Liver (tissue), 9 donors: ENCODE results near the gene RTN1. TPM values are rescaled to one million over a fixed set of nuclear protein-coding genes. Genes with fewer than 3 reads are reported as not detected.

ENCODE experiments used
- DNase-seq: peaks from one replicate; pipeline ENCODE4 v3.0.0-alpha.2; 2017; ENCODE audit warnings: low spot score
- H3K27ac ChIP-seq, 2 donors: one replicate each; pipeline ENCODE4 v1.7.0; 2013; ENCODE audit warnings: inconsistent platforms in 2 of 2, low read length in 2 of 2, control low read depth in 1 of 2, low read depth in 1 of 2, mild to moderate bottlenecking in 1 of 2
- H3K27me3 ChIP-seq, 4 donors: one replicate each; pipeline versions ENCODE4 v1.6.1 to v1.7.0; 2013; ENCODE audit warnings: low read length in 3 of 4, inconsistent platforms in 1 of 4, mild to moderate bottlenecking in 1 of 4, moderate library complexity in 1 of 4; ENCODE audit not compliant: control insufficient read depth in 4 of 4, insufficient read depth in 4 of 4
- H3K36me3 ChIP-seq, 4 donors: one replicate each; pipeline versions ENCODE4 v1.6.1 to v1.7.0; 2013; ENCODE audit warnings: low read length in 3 of 4, mild to moderate bottlenecking in 3 of 4, low read depth in 1 of 4, moderate library complexity in 1 of 4; ENCODE audit not compliant: control insufficient read depth in 4 of 4, insufficient read depth in 3 of 4
- H3K4me1 ChIP-seq, 4 donors: one replicate each; pipeline versions ENCODE4 v1.6.1 to v1.7.0; 2013; ENCODE audit warnings: low read length in 3 of 4, mild to moderate bottlenecking in 3 of 4, moderate library complexity in 1 of 4; ENCODE audit not compliant: control insufficient read depth in 4 of 4, insufficient read depth in 4 of 4
- H3K4me3 ChIP-seq, 3 donors: one replicate each; pipeline versions ENCODE4 v1.6.1 to v1.7.0; 2013; ENCODE audit warnings: low read length in 3 of 3, control low read depth in 1 of 3, low read depth in 1 of 3, mild to moderate bottlenecking in 1 of 3
- H3K9ac ChIP-seq, 2 donors: one replicate each; pipeline ENCODE4 v1.7.0; 2013; ENCODE audit warnings: low read length in 2 of 2, mild to moderate bottlenecking in 2 of 2, moderate library complexity in 2 of 2, control low read depth in 1 of 2, low read depth in 1 of 2
- H3K9me3 ChIP-seq, 4 donors: one replicate each; pipeline versions ENCODE4 v1.6.1 to v1.7.0; 2013; ENCODE audit warnings: low read length in 3 of 4; ENCODE audit not compliant: control insufficient read depth in 4 of 4
- EGR1 ChIP-seq, 2 donors: IDR thresholded peaks; 2 replicates each; pipeline ENCODE4 v1.6.1; 2016 to 2018; ENCODE audit warnings: antibody characterized with exemption in 2 of 2, low read depth in 2 of 2
- FOXA1 ChIP-seq: IDR thresholded peaks from 2 replicates; pipeline ENCODE4 v1.6.1; 2016; ENCODE audit warnings: antibody characterized with exemption
- FOXA2 ChIP-seq: IDR thresholded peaks from 2 replicates; pipeline ENCODE4 v1.6.1; 2016; ENCODE audit warnings: antibody characterized with exemption
- GABPA ChIP-seq, 2 donors: IDR thresholded peaks in 1 of 2; conservative IDR thresholded peaks in 1 of 2; 2 replicates each; pipeline ENCODE4 v1.6.1; 2016; ENCODE audit warnings: antibody characterized with exemption in 2 of 2, mild to moderate bottlenecking in 1 of 2, moderate library complexity in 1 of 2
- HNF4A ChIP-seq, 2 donors: conservative IDR thresholded peaks; 2 replicates each; pipeline ENCODE4 v1.6.1; 2016; ENCODE audit warnings: antibody characterized with exemption in 2 of 2, mild to moderate bottlenecking in 2 of 2
- HNF4G ChIP-seq: IDR thresholded peaks from 2 replicates; pipeline ENCODE4 v1.6.1; 2016; ENCODE audit warnings: antibody characterized with exemption
- JUND ChIP-seq, 2 donors: IDR thresholded peaks; 2 replicates each; pipeline ENCODE4 v1.6.1; 2016; ENCODE audit warnings: antibody characterized with exemption in 2 of 2
- NR2F2 ChIP-seq: IDR thresholded peaks from 2 replicates; pipeline ENCODE4 v1.6.1; 2016; ENCODE audit warnings: antibody characterized with exemption
- RAD21 ChIP-seq, 2 donors: IDR thresholded peaks; 2 replicates each; pipeline ENCODE4 v1.6.1; 2016; ENCODE audit warnings: antibody characterized with exemption in 2 of 2, mild to moderate bottlenecking in 2 of 2
- REST ChIP-seq: IDR thresholded peaks from 2 replicates; pipeline ENCODE4 v1.6.1; 2016; ENCODE audit warnings: antibody characterized with exemption, mild to moderate bottlenecking
- RXRA ChIP-seq, 2 donors: IDR thresholded peaks; 2 replicates each; pipeline ENCODE4 v1.6.1; 2017 to 2018; ENCODE audit warnings: antibody characterized with exemption in 2 of 2, mild to moderate bottlenecking in 1 of 2
- SP1 ChIP-seq: IDR thresholded peaks from 2 replicates; pipeline ENCODE4 v1.6.1; 2018; ENCODE audit warnings: antibody characterized with exemption, mild to moderate bottlenecking
- TAF1 ChIP-seq: conservative IDR thresholded peaks from 2 replicates; pipeline ENCODE4 v1.6.1; 2016; ENCODE audit warnings: antibody characterized with exemption, mild to moderate bottlenecking
- YY1 ChIP-seq: IDR thresholded peaks from 2 replicates; pipeline ENCODE4 v1.6.1; 2016; ENCODE audit warnings: antibody characterized with exemption, mild to moderate bottlenecking
- ZBTB33 ChIP-seq: IDR thresholded peaks from 2 replicates; pipeline ENCODE4 v1.6.1; 2016; ENCODE audit warnings: antibody characterized with exemption
- WGBS: extraction: QIAGEN DNeasy Blood & Tissue Kit; methylation state at CpG from one replicate; pipeline ENCODE4 v1.1.7; 2013; 5-methylcytosine and 5-hydroxymethylcytosine counted together
- polyA plus RNA-seq, 2 donors: library from polyadenylated mRNA; stranded (reverse) in 1 of 2; unstranded in 1 of 2; fragments of 200-250 nt in 1 of 2; fragments of >200 nt in 1 of 2; fragmentation: Nextera tagmentation in 1 of 2; extraction: Ambion mirVana in 1 of 2; gene quantifications; one replicate each; pipeline versions ENCODE4 v1.2.1 to v1.2.3, GENCODE V29; 2013 to 2015
- total RNA-seq, 2 donors: library from RNA; depleted of rRNA; stranded (reverse); fragments of >200 nt; gene quantifications; one replicate each; pipeline ENCODE4 v1.2.3, GENCODE V29; 2014
- TF ChIP-seq, protein P1 (sequence below): IDR thresholded peaks from 2 replicates; pipeline ENCODE4 v1.6.1; 2016; ENCODE audit warnings: antibody characterized with exemption
- TF ChIP-seq, protein P2 (sequence below): fragments of 150-350 bp; IDR thresholded peaks from 2 replicates; pipeline ENCODE4 v1.5.1; 2017; ENCODE audit warnings: improper control_type of control experiment, low read depth, low read length; ENCODE audit not compliant: missing input control
- TF ChIP-seq, protein P3 (sequence below): IDR thresholded peaks from 2 replicates; pipeline ENCODE4 v1.6.1; 2016; ENCODE audit warnings: antibody characterized with exemption
- donor health status: healthy.
- donor health status: healthy.
- donor health status: healthy.
- donor health status: healthy.
- donor health status: healthy.

Gene RTN1
- total and polyA plus RNA-seq, 4 donors: 0.08 to 1.8 (median 0.37) TPM

DNA sequence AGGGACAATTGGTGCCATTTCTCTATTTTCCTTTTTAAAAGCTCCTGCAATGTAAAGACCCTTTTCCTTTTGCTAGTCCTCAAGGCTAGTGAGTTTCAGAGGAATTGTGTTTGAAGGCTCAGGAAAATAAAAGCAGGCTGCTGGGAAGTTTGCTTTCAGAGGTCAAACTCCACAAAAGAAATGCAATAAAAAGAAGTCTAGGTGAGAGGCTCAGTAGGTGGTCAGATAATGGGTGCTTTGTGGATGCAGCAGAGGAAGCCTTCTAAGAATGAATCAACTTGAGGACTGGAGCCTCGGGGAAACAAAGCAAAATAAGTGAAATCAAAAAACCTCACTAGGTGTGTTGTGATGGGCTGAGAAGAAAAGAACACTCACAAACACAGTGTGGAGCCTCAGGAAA lies 304.3 kb downstream of the RTN1 start:
- 25% methylated on average over 1 of the region's 1 CpG for WGBS
- no peaks in the 10 kb centered on the region for H3K36me3 ChIP-seq
- H3K4me1 ChIP-seq: no peaks in the 10 kb centered on the region
- no peaks in the 10 kb centered on the region for H3K9me3 ChIP-seq
- no peak for DNase-seq
- no peak for TF ChIP-seq JUND (IDR thresholded peaks at IDR 0.05)
- H3K27me3 ChIP-seq: peaks cover 0 to 5% (median 4%) of the 10 kb centered on the region in 4 donors
- H3K4me3 ChIP-seq: no peak overlapping the region
- no peak overlapping the region for H3K9ac ChIP-seq
- no peak overlapping the region for H3K27ac ChIP-seq

GRCh38 chr14:59565087-59565486 lies 305.5 kb downstream of the RTN1 start:
- no peak overlapping the region for H3K27ac ChIP-seq
- TF ChIP-seq HNF4G: no peak
- TF ChIP-seq GABPA (IDR thresholded peaks at IDR 0.05 in 1 of 2, conservative IDR thresholded peaks at IDR 0.05 in 1 of 2): no peak
- TF ChIP-seq RAD21 (IDR thresholded peaks at IDR 0.05): no peak
- TF ChIP-seq, protein P1, sequence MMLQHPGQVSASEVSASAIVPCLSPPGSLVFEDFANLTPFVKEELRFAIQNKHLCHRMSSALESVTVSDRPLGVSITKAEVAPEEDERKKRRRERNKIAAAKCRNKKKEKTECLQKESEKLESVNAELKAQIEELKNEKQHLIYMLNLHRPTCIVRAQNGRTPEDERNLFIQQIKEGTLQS: no peak
- TF ChIP-seq FOXA2: no peak
- no peak for TF ChIP-seq ZBTB33
- TF ChIP-seq TAF1: no peak
- TF ChIP-seq RXRA (IDR thresholded peaks at IDR 0.05): no peak
- TF ChIP-seq YY1: no peak
- TF ChIP-seq, protein P2, sequence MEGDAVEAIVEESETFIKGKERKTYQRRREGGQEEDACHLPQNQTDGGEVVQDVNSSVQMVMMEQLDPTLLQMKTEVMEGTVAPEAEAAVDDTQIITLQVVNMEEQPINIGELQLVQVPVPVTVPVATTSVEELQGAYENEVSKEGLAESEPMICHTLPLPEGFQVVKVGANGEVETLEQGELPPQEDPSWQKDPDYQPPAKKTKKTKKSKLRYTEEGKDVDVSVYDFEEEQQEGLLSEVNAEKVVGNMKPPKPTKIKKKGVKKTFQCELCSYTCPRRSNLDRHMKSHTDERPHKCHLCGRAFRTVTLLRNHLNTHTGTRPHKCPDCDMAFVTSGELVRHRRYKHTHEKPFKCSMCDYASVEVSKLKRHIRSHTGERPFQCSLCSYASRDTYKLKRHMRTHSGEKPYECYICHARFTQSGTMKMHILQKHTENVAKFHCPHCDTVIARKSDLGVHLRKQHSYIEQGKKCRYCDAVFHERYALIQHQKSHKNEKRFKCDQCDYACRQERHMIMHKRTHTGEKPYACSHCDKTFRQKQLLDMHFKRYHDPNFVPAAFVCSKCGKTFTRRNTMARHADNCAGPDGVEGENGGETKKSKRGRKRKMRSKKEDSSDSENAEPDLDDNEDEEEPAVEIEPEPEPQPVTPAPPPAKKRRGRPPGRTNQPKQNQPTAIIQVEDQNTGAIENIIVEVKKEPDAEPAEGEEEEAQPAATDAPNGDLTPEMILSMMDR: no peak
- TF ChIP-seq REST: no peak
- TF ChIP-seq FOXA1: no peak
- TF ChIP-seq, protein P3, sequence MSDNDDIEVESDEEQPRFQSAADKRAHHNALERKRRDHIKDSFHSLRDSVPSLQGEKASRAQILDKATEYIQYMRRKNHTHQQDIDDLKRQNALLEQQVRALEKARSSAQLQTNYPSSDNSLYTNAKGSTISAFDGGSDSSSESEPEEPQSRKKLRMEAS: no peak
- TF ChIP-seq NR2F2: no peak
- TF ChIP-seq HNF4A (conservative IDR thresholded peaks at IDR 0.05): no peak
- TF ChIP-seq EGR1 (IDR thresholded peaks at IDR 0.05; ENCODE audit: low read depth in 2 of 2): no peak
- TF ChIP-seq SP1: no peak
- DNase-seq: no peak
- H3K27me3 ChIP-seq: peaks cover 0 to 5% (median 4%) of the 10 kb centered on the region in 4 donors
- no peaks in the 10 kb centered on the region for H3K9me3 ChIP-seq
- 74% methylated on average over 1 of the region's 1 CpG for WGBS
- no peaks in the 10 kb centered on the region for H3K4me1 ChIP-seq
- H3K36me3 ChIP-seq: no peaks in the 10 kb centered on the region
- H3K4me3 ChIP-seq: no peak overlapping the region
- H3K9ac ChIP-seq: no peak overlapping the region
